Measurements from ENCODE around the gene SPRED3.

- TF ChIP-seq EZH2phosphoT487 (IDR thresholded peaks at IDR 0.05; ENCODE audit: borderline replicate concordance, low read depth, low read length): no peak
- no peak for TF ChIP-seq CTCF (conservative IDR thresholded peaks at IDR 0.05; ENCODE audit: low read length)
Measured at GRCh38 chr19:38340927-38341326, 47.6 kb upstream of the SPRED3 start.

Measured in OCI-LY7 (cell line).